ENCODE measurements around the gene NINJ1.
A peak's percentile ranks its signal among the peaks of the same experiment; 100 is the strongest.

NINJ1 gene

GRCh38 chr9:93134015-93134739 lies at the start of gene NINJ1:
Gene NINJ1 (minus strand): TSS chr9:93134251. CDS start chr9:93134217, 34 bp downstream.
- Histone ChIP-seq H3F3A (ENCODE audit: insufficient read depth) (no peaks in the 10 kb centered on the region), H3K4me2 (ENCODE audit: low read depth, low read length, poor library complexity, severe bottlenecking) (peak within 1 kb of the TSS; percentile 72), H2AFZ (ENCODE audit: low read depth, low read length, severe bottlenecking) (peak within 1 kb of the TSS; percentile 77), H4K20me1 (ENCODE audit: low read depth, low read length) (no peaks in the 10 kb centered on the region), H3K27ac (ENCODE audit: low read depth, low read length) (no peak within 1 kb of the TSS), H3K27me3 (ENCODE audit: low read length) (no peaks in the 10 kb centered on the region), H3K36me3 (ENCODE audit: low read length) (no peaks in the 10 kb centered on the region), H3K9me3 (ENCODE audit: insufficient read depth, low read length) (no peaks in the 10 kb centered on the region), H3K9ac (ENCODE audit: low read length) (peak within 1 kb of the TSS; percentile 49), H3K4me3 (ENCODE audit: insufficient read depth, low read length, poor library complexity, severe bottlenecking) (peak within 1 kb of the TSS; percentile 52), H3K9me2 (replicated peaks; ENCODE audit: insufficient read depth, low read length) (no peaks in the 10 kb centered on the region), H3K79me2 (ENCODE audit: insufficient read depth, low read length) (no peaks in the 10 kb centered on the region)
- no peak for TF ChIP-seq EZH2phosphoT487 (conservative IDR thresholded peaks at IDR 0.05; ENCODE audit: low read length)
- TF ChIP-seq CTCF (IDR thresholded peaks at IDR 0.05; ENCODE audit: insufficient read depth, low read length, poor library complexity, severe bottlenecking): no peak

- H3K27me3 ChIP-seq (ENCODE audit: low read length): no peaks in the 10 kb centered on the region
- no peaks in the 10 kb centered on the region for H4K20me1 ChIP-seq (ENCODE audit: low read depth, low read length)
- no peak overlapping the region for H3K4me3 ChIP-seq (ENCODE audit: insufficient read depth, low read length, poor library complexity, severe bottlenecking)
- H3F3A ChIP-seq (ENCODE audit: insufficient read depth): no peaks in the 10 kb centered on the region
- no peaks in the 10 kb centered on the region for H3K79me2 ChIP-seq (ENCODE audit: insufficient read depth, low read length)
- no peaks in the 10 kb centered on the region for H3K9me2 ChIP-seq (replicated peaks; ENCODE audit: insufficient read depth, low read length)
- TF ChIP-seq CTCF (IDR thresholded peaks at IDR 0.05; ENCODE audit: insufficient read depth, low read length, poor library complexity, severe bottlenecking): no peak
- TF ChIP-seq EZH2phosphoT487 (conservative IDR thresholded peaks at IDR 0.05; ENCODE audit: low read length): no peak
- H3K36me3 ChIP-seq (ENCODE audit: low read length): no peaks in the 10 kb centered on the region
- no peak overlapping the region for H3K27ac ChIP-seq (ENCODE audit: low read depth, low read length)
- no peak overlapping the region for H2AFZ ChIP-seq (ENCODE audit: low read depth, low read length, severe bottlenecking)
- H3K9ac ChIP-seq (ENCODE audit: low read length): no peak overlapping the region
- H3K9me3 ChIP-seq (ENCODE audit: insufficient read depth, low read length): no peaks in the 10 kb centered on the region
- H3K4me2 ChIP-seq (ENCODE audit: low read depth, low read length, poor library complexity, severe bottlenecking): no peak overlapping the region
Measured at GRCh38 chr9:93183131-93183662, 49.1 kb upstream of the NINJ1 start.

GRCh38 chr9:93182572-93182971 lies 48.5 kb upstream of the NINJ1 start:
- Histone ChIP-seq H3K9ac (ENCODE audit: low read length) (no peak overlapping the region), H3K27ac (ENCODE audit: low read depth, low read length) (no peak overlapping the region), H3F3A (ENCODE audit: insufficient read depth) (no peaks in the 10 kb centered on the region), H3K9me3 (ENCODE audit: insufficient read depth, low read length) (no peaks in the 10 kb centered on the region), H3K79me2 (ENCODE audit: insufficient read depth, low read length) (no peaks in the 10 kb centered on the region), H3K4me3 (ENCODE audit: insufficient read depth, low read length, poor library complexity, severe bottlenecking) (no peak overlapping the region), H3K9me2 (replicated peaks; ENCODE audit: insufficient read depth, low read length) (no peaks in the 10 kb centered on the region), H3K36me3 (ENCODE audit: low read length) (no peaks in the 10 kb centered on the region), H3K27me3 (ENCODE audit: low read length) (no peaks in the 10 kb centered on the region), H2AFZ (ENCODE audit: low read depth, low read length, severe bottlenecking) (no peak overlapping the region), H4K20me1 (ENCODE audit: low read depth, low read length) (no peaks in the 10 kb centered on the region), H3K4me2 (ENCODE audit: low read depth, low read length, poor library complexity, severe bottlenecking) (no peak overlapping the region)
- TF ChIP-seq CTCF (IDR thresholded peaks at IDR 0.05; ENCODE audit: insufficient read depth, low read length, poor library complexity, severe bottlenecking): no peak
- TF ChIP-seq EZH2phosphoT487 (conservative IDR thresholded peaks at IDR 0.05; ENCODE audit: low read length): no peak

All from SU-DHL-6 (cell line).